ENCODE results near the gene PHKB. TPM values are rescaled to one million over a fixed set of nuclear protein-coding genes. Genes with fewer than 3 reads are reported as not detected.

The PHKB gene
- total RNA-seq, 1 experiment from 2014 or later, result 81.3 TPM

DNA sequence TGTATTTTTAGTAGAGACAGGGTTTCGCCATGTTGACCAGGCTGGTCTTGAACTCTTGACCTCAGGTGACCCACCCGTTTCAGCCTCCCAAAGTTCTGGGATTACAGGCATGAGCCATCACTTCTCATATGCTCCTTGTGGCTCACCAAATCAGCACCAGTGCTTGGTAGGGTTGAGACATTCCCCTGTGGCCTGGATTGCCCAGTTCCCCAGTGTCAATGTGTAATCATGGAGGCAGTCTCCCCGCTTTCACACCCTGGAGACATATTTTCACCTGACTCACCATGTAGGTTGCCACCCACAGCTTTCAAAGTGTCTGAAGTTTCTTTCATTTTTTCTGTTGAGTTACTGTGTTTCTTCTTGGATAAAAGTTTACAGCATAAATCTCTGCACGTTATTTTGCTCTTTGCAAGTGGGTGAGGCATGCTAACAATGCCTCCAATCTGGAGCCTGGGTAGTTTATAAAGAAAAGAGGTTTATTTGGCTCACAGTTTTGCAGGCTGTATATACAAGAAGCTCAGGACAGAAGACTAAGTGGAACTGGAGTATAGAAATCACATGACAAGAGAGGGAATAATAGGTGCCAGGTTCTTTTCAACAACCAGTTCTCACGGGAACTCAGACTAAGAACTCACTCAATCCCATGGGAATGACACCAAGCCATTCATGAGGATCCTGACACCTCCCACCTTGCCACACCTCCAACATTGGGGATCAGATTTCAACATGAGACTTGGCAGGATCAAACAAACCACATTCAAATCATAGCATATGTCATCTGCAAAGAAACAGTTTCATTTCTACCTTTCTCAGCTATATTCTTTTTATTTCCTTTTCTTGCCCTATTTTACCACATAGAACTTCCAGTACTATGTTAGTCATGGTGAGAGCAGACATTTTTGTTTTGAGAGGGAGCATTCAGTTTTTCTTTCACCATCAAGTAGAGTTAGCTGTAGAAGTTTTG lies 113.2 kb downstream of the PHKB start:
- Histone ChIP-seq H2AFZ (no peak overlapping the region), H3K27me3 (ENCODE audit: insufficient read depth, low read depth) (no peaks in the 10 kb centered on the region), H3K4me1 (replicated peaks; ENCODE audit: insufficient read depth) (peaks cover 21% of the 10 kb centered on the region), H3K9me3 (ENCODE audit: insufficient read depth, low read depth) (no peaks in the 10 kb centered on the region), H3K9me2 (ENCODE audit: insufficient read depth) (no peaks in the 10 kb centered on the region; the same call in 1 of the 2 replicates), H3K4me3 (no peak overlapping the region), H3K36me3 (ENCODE audit: low read depth) (no peaks in the 10 kb centered on the region), H3K27ac (peak overlapping the region; percentile 89), H3K79me2 (ENCODE audit: low read depth) (no peaks in the 10 kb centered on the region), H3F3A (ENCODE audit: insufficient read depth, low read depth) (peaks cover 9% of the 10 kb centered on the region; the same call in 1 of the 2 replicates), H4K20me1 (ENCODE audit: insufficient read depth) (no peaks in the 10 kb centered on the region), H3K4me2 (peak overlapping the region; percentile 60)
- ChIA-PET POLR2A (ENCODE audit: unreplicated experiment) (interaction anchor here (0.7 kb wide), 1 partner anchor 547 kb away, joined by 3 read pairs; no protein-coding TSS in a partner anchor), CTCF (no interaction called here)
- intact Hi-C loops (cut with micrococcal nuclease; ENCODE audit: unreplicated experiment), result loop anchor here (5.0 kb wide), 2 partner anchors 112 to 583 kb away; partner anchors contain the start of genes ABCC12, ITFG1 and PHKB
- peak; percentile 55 to 81 for DNase-seq
- BruUV-seq (replicated peaks), result no TSS peak
- no peak for TF ChIP-seq EZH2 (IDR thresholded peaks at IDR 0.05; ENCODE audit: low read depth)
- TF ChIP-seq, protein P1, sequence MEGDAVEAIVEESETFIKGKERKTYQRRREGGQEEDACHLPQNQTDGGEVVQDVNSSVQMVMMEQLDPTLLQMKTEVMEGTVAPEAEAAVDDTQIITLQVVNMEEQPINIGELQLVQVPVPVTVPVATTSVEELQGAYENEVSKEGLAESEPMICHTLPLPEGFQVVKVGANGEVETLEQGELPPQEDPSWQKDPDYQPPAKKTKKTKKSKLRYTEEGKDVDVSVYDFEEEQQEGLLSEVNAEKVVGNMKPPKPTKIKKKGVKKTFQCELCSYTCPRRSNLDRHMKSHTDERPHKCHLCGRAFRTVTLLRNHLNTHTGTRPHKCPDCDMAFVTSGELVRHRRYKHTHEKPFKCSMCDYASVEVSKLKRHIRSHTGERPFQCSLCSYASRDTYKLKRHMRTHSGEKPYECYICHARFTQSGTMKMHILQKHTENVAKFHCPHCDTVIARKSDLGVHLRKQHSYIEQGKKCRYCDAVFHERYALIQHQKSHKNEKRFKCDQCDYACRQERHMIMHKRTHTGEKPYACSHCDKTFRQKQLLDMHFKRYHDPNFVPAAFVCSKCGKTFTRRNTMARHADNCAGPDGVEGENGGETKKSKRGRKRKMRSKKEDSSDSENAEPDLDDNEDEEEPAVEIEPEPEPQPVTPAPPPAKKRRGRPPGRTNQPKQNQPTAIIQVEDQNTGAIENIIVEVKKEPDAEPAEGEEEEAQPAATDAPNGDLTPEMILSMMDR (conservative IDR thresholded peaks at IDR 0.05), result no peak

DNA sequence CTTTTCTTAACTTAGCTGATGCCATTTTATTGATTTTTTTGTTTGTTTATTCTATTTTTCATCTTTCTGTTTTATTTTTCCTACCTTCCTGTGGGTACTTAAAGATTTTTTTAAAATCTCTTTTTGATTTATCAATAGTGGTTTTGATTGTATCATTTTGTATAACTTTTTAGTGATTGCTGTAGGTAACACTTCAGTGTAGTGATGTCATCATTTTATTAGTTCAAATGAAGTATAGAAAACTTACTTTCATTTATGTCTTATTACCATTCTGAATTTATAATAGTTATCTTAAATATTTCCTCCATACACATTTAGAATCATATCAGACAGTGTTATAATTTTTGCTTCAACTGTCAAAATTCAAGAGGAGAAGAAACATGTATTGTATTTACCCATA lies 115.9 kb downstream of the PHKB start:
- no peak overlapping the region for H2AFZ ChIP-seq
- intact Hi-C loops (cut with micrococcal nuclease; ENCODE audit: unreplicated experiment), result no loop called here
- no peaks in the 10 kb centered on the region for H3K9me3 ChIP-seq (ENCODE audit: insufficient read depth, low read depth)
- H3K4me3 ChIP-seq, result no peak overlapping the region
- BruUV-seq (replicated peaks), result no TSS peak
- DNase-seq, result no peak
- no peaks in the 10 kb centered on the region for H3K79me2 ChIP-seq (ENCODE audit: low read depth)
- no peak overlapping the region for H3K4me2 ChIP-seq
- H3K27ac ChIP-seq, result no peak overlapping the region
- no peaks in the 10 kb centered on the region for H3K36me3 ChIP-seq (ENCODE audit: low read depth)
- CTCF ChIA-PET, result no interaction called here
- H3K27me3 ChIP-seq (ENCODE audit: insufficient read depth, low read depth), result no peaks in the 10 kb centered on the region
- TF ChIP-seq, protein P1 (conservative IDR thresholded peaks at IDR 0.05), result no peak
- no peak for TF ChIP-seq EZH2 (IDR thresholded peaks at IDR 0.05; ENCODE audit: low read depth)
- no peaks in the 10 kb centered on the region for H4K20me1 ChIP-seq (ENCODE audit: insufficient read depth)
- H3K9me2 ChIP-seq (ENCODE audit: insufficient read depth), result no peaks in the 10 kb centered on the region; the same call in 1 of the 2 replicates
- peaks cover 9% of the 10 kb centered on the region; the same call in 1 of the 2 replicates for H3F3A ChIP-seq (ENCODE audit: insufficient read depth, low read depth)
- peaks cover 21% of the 10 kb centered on the region for H3K4me1 ChIP-seq (replicated peaks; ENCODE audit: insufficient read depth)
- POLR2A ChIA-PET (ENCODE audit: unreplicated experiment), result no interaction called here

DNA sequence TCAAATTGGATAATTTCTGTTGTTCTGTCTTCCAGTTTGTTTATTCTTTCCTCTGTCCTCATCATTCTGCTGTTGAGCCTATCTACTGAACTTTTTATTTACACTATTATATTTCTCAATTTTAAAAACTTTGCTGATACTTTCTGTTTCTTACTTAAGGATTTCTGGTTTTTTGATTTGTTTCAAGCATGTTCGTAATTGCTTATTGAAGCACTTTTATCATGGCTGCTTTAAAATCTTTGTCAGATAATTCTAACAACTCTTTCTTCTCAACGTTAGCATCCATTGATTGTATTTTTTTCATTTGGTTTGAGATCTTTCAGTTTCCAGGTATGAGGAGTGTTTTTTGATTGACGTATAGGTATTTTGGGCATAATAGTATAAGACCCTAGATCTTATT lies 116.9 kb downstream of the PHKB start:
- POLR2A ChIA-PET (ENCODE audit: unreplicated experiment), result no interaction called here
- H4K20me1 ChIP-seq (ENCODE audit: insufficient read depth), result no peaks in the 10 kb centered on the region
- no peaks in the 10 kb centered on the region for H3K27me3 ChIP-seq (ENCODE audit: insufficient read depth, low read depth)
- H3K9me2 ChIP-seq (ENCODE audit: insufficient read depth), result no peaks in the 10 kb centered on the region; the same call in 1 of the 2 replicates
- H3K9me3 ChIP-seq (ENCODE audit: insufficient read depth, low read depth), result no peaks in the 10 kb centered on the region
- H3K79me2 ChIP-seq (ENCODE audit: low read depth), result no peaks in the 10 kb centered on the region
- intact Hi-C loops (cut with micrococcal nuclease; ENCODE audit: unreplicated experiment), result no loop called here
- TF ChIP-seq, protein P1 (conservative IDR thresholded peaks at IDR 0.05), result no peak
- no peak for TF ChIP-seq EZH2 (IDR thresholded peaks at IDR 0.05; ENCODE audit: low read depth)
- CTCF ChIA-PET, result no interaction called here
- no peak overlapping the region for H2AFZ ChIP-seq
- H3F3A ChIP-seq (ENCODE audit: insufficient read depth, low read depth), result peaks cover 9% of the 10 kb centered on the region; the same call in 1 of the 2 replicates
- 0 out of 2 replicates have a peak overlapping the region, but pooled peaks have one; percentile 17 for H3K27ac ChIP-seq
- H3K4me2 ChIP-seq, result no peak overlapping the region
- no peak overlapping the region for H3K4me3 ChIP-seq
- DNase-seq, result no peak
- no peaks in the 10 kb centered on the region for H3K36me3 ChIP-seq (ENCODE audit: low read depth)
- peaks cover 21% of the 10 kb centered on the region for H3K4me1 ChIP-seq (replicated peaks; ENCODE audit: insufficient read depth)
- BruUV-seq (replicated peaks), result no TSS peak

Data from PC-9 (cell line).